Left lung (tissue), 10 donors: ENCODE measurements around the gene DMD. TPM values are rescaled to one million over a fixed set of nuclear protein-coding genes. Genes with fewer than 3 reads are reported as not detected.

ENCODE experiments used
- ATAC-seq: fragments of 200-7000 bp; cut with Tn5 transposase; one replicate; pipeline ENCODE4 v1.9.1; 2020; ENCODE audit warnings: moderate library complexity
- DNase-seq, 4 donors: peaks; one replicate each; pipeline ENCODE4 v3.0.0-alpha.2; 2013 to 2020
- H3K27ac ChIP-seq, 2 donors: fragments of 200-600 bp; sonication (generic) in 1 of 2; one replicate each; pipeline versions ENCODE4 v1.5.0 to v1.8.0; 2020 to 2021
- H3K27me3 ChIP-seq, 2 donors: fragments of 200-600 bp; sonication (generic) in 1 of 2; one replicate each; pipeline versions ENCODE4 v1.5.0 to v1.8.0; 2020 to 2021
- H3K36me3 ChIP-seq, 2 donors: fragments of 200-600 bp; sonication (generic) in 1 of 2; one replicate each; pipeline versions ENCODE4 v1.5.0 to v1.8.0; 2020 to 2021
- H3K4me1 ChIP-seq, 2 donors: fragments of 200-600 bp; one replicate each; pipeline ENCODE4 v1.8.0; 2021
- H3K4me3 ChIP-seq, 2 donors: fragments of 200-600 bp; sonication (generic) in 1 of 2; one replicate each; pipeline versions ENCODE4 v1.5.0 to v1.8.0; 2020 to 2021; ENCODE audit warnings: mild to moderate bottlenecking in 1 of 2
- H3K9me3 ChIP-seq, 2 donors: fragments of 200-600 bp; sonication (generic) in 1 of 2; one replicate each; pipeline versions ENCODE4 v1.5.0 to v1.8.0; 2020 to 2021
- CTCF ChIP-seq, 2 donors: fragments of 200-600 bp; sonication (generic) in 1 of 2; IDR thresholded peaks; one replicate each; pipeline versions ENCODE4 v1.5.0 to v1.8.0; 2021; ENCODE audit warnings: antibody characterized with exemption in 2 of 2
- intact Hi-C, 2 donors: fragments of 100-400 bp; cut with DNase I; formaldehyde crosslinking; loops; one replicate each; pipeline versions ENCODE4 v1.11.2 to v1.14.2; 2022
- polyA plus RNA-seq, 6 donors: library from polyadenylated mRNA; unstranded; fragments of 120-200 nt; gene quantifications; one replicate each; pipeline ENCODE4 v1.2.1, GENCODE V29; 2013; ENCODE audit not compliant: insufficient read length in 6 of 6
- total RNA-seq, 2 donors: library from RNA; stranded (reverse); fragmentation: NEBNext Ultra II Directional; extraction: Animal tissue kit (Norgen Biotek cat#: 25700); gene quantifications; one replicate each; pipeline ENCODE4 v1.2.1, GENCODE V29; 2021
- donor health status: DM: no; HTN: yes; CAD: no.
- donor health status: DM: no; HTN: no; CAD: no.

Gene DMD
- total and polyA plus RNA-seq, 8 donors, result 16.6 to 68.8 (median 54.0) TPM

GRCh38 chrX:33041141-33041540, 170.2 kb downstream of the DMD start:
- Histone ChIP-seq H3K36me3 (no peaks in the 10 kb centered on the region), H3K4me1 (no peaks in the 10 kb centered on the region), H3K9me3 (no peaks in the 10 kb centered on the region), H3K4me3 (no peak overlapping the region), H3K27ac (no peak overlapping the region), H3K27me3 (no peaks in the 10 kb centered on the region)
- DNase-seq (no peak), ATAC-seq (no peak)
- no peak for TF ChIP-seq CTCF (IDR thresholded peaks at IDR 0.05)
- intact Hi-C loops, result no loop called here

GRCh38 chrX:33032700-33033099, 178.6 kb downstream of the DMD start:
- no peak for ATAC-seq
- intact Hi-C loops, result no loop called here

GRCh38 chrX:33014949-33015348, 196.4 kb downstream of the DMD start:
- Histone ChIP-seq H3K27ac (no peak overlapping the region), H3K36me3 (no peaks in the 10 kb centered on the region), H3K4me1 (no peaks in the 10 kb centered on the region), H3K27me3 (no peaks in the 10 kb centered on the region), H3K9me3 (no peaks in the 10 kb centered on the region), H3K4me3 (no peak overlapping the region)
- no peak for DNase-seq
- intact Hi-C loops, result no loop called here
- TF ChIP-seq CTCF (IDR thresholded peaks at IDR 0.05), result no peak
- ATAC-seq, result no peak

More at GRCh38 chrX:33032700-33033099, 178.6 kb downstream of the DMD start:
- H3K36me3 ChIP-seq, result no peaks in the 10 kb centered on the region
- H3K4me1 ChIP-seq, result no peaks in the 10 kb centered on the region
- H3K9me3 ChIP-seq, result no peaks in the 10 kb centered on the region
- no peaks in the 10 kb centered on the region for H3K27me3 ChIP-seq
- H3K27ac ChIP-seq, result no peak overlapping the region
- no peak for TF ChIP-seq CTCF (IDR thresholded peaks at IDR 0.05)
- H3K4me3 ChIP-seq, result no peak overlapping the region
- peak in 1 of 4 donors; percentile 6 for DNase-seq

- no peak for DNase-seq
- Histone ChIP-seq H3K27me3 (no peaks in the 10 kb centered on the region), H3K27ac (no peak overlapping the region), H3K36me3 (no peaks in the 10 kb centered on the region), H3K4me1 (no peaks in the 10 kb centered on the region), H3K9me3 (no peaks in the 10 kb centered on the region), H3K4me3 (no peak overlapping the region)
- no peak for TF ChIP-seq CTCF (IDR thresholded peaks at IDR 0.05)
- intact Hi-C loops, result no loop called here
- no peak for ATAC-seq
Measured at GRCh38 chrX:33014086-33014485, 197.3 kb downstream of the DMD start.

GRCh38 chrX:33001107-33001506, 210.2 kb downstream of the DMD start:
- H3K9me3 ChIP-seq, result no peaks in the 10 kb centered on the region
- no peak overlapping the region for H3K4me3 ChIP-seq
- TF ChIP-seq CTCF (IDR thresholded peaks at IDR 0.05), result no peak
- no peaks in the 10 kb centered on the region for H3K36me3 ChIP-seq
- no peaks in the 10 kb centered on the region for H3K4me1 ChIP-seq
- no peaks in the 10 kb centered on the region for H3K27me3 ChIP-seq
- intact Hi-C loops, result no loop called here
- no peak for DNase-seq
- H3K27ac ChIP-seq, result no peak overlapping the region
- ATAC-seq, result no peak
